K562 (cell line): ENCODE results near the gene MARS1. TPM values are rescaled to one million over a fixed set of nuclear protein-coding genes. Genes with fewer than 3 reads are reported as not detected.

Experiments used
- CREB3L1 ChIP-seq: fragments of 450-650 bp; IDR thresholded peaks from 2 replicates; pipeline ENCODE4 v1.6.1; 2014; ENCODE audit warnings: low read depth, mild to moderate bottlenecking, moderate library complexity, borderline replicate concordance
- JUNB ChIP-seq: fragments of 450-650 bp; formaldehyde crosslinking; conservative IDR thresholded peaks from 2 replicates; pipeline ENCODE4 v1.4.0; 2020; ENCODE audit warnings: mild to moderate bottlenecking
- MYNN ChIP-seq, 2 experiments: sonication (generic); formaldehyde crosslinking in 1 of 2; IDR thresholded peaks; 2 replicates each; pipeline versions ENCODE4 v1.5.0 to v1.6.1; 2016 to 2020; ENCODE audit warnings: antibody characterized with exemption in 1 of 2, missing genetic modification reagents in 1 of 2
- POLR3A ChIP-seq: IDR thresholded peaks from 2 replicates; pipeline ENCODE4 v1.6.1; 2011; ENCODE audit warnings: borderline replicate concordance, mild to moderate bottlenecking, moderate library complexity; ENCODE audit not compliant: insufficient read length, insufficient read depth; ENCODE audit errors: extremely low read depth
- TBL1XR1 ChIP-seq, 2 experiments: IDR thresholded peaks; 2 replicates each; pipeline ENCODE4 v1.6.1; 2012; ENCODE audit warnings: improper control_type of control experiment in 2 of 2, low read length in 2 of 2, mild to moderate bottlenecking in 1 of 2
- YBX1 ChIP-seq: fragments of 450-650 bp; IDR thresholded peaks from 2 replicates; pipeline ENCODE4 v1.7.1; 2016; ENCODE audit warnings: mild to moderate bottlenecking
- ZNF197 ChIP-seq: fragments of 200-800 bp; sonication (Bioruptor generic); IDR thresholded peaks from 2 replicates; pipeline ENCODE4 v1.6.1; 2016; ENCODE audit warnings: low read depth, missing genetic modification characterization, missing compliant biosample characterization
- ZNF407 ChIP-seq: fragments of 450-650 bp; IDR thresholded peaks from 2 replicates; pipeline ENCODE4 v1.6.1; 2016; ENCODE audit warnings: low read depth
- ZNF740 ChIP-seq, 3 experiments: fragments of 200-800 bp in 1 of 3; sonication (Bioruptor generic) in 1 of 3; sonication (generic) in 1 of 3; formaldehyde crosslinking in 1 of 3; IDR thresholded peaks; 2 replicates each; pipeline versions ENCODE4 v1.6.1 to v1.8.0; 2016 to 2022; ENCODE audit warnings: mild to moderate bottlenecking in 2 of 3, missing compliant biosample characterization in 2 of 3, missing genetic modification characterization in 2 of 3, missing genetic modification reagents in 1 of 3
- polyA plus RNA-seq, 8 experiments: library from polyadenylated mRNA; depleted of rRNA in 4 of 8; stranded (reverse) in 5 of 8; unstranded in 3 of 8; fragments of >200 nt; fragmentation: Nextera tagmentation in 2 of 8; fragmentation: Illumina TruSeq in 1 of 8; extraction: Ambion mirVana in 2 of 8; extraction: Trizol in 1 of 8; gene quantifications; 2 replicates each; pipeline versions ENCODE4 v1.2.1 to v1.2.3, GENCODE V29; 2011 to 2014; ENCODE audit warnings: inconsistent platforms in 1 of 8, missing spikeins in 1 of 8
- total RNA-seq, 7 experiments: library from RNA; depleted of rRNA in 6 of 7; stranded (reverse); fragments of >200 nt in 6 of 7; fragmentation: Illumina TruSeq in 2 of 7; extraction: Trizol in 2 of 7; gene quantifications; 2 replicates each; pipeline versions ENCODE4 v1.2.1 to v1.2.3, GENCODE V29; 2011 to 2021; ENCODE audit warnings: low replicate concordance in 1 of 7
- TF ChIP-seq, protein P1 (sequence below): sonication (generic); formaldehyde crosslinking; IDR thresholded peaks from 2 replicates; pipeline ENCODE4 v1.8.0; 2023; ENCODE audit warnings: mild to moderate bottlenecking, missing genetic modification reagents

The MARS1 gene
- total and polyA plus RNA-seq, 9 of the 15 experiments (the other 6 are each of a cell fraction or from before 2014, with no cell fraction given), result 117 to 382 (median 220) TPM

DNA sequence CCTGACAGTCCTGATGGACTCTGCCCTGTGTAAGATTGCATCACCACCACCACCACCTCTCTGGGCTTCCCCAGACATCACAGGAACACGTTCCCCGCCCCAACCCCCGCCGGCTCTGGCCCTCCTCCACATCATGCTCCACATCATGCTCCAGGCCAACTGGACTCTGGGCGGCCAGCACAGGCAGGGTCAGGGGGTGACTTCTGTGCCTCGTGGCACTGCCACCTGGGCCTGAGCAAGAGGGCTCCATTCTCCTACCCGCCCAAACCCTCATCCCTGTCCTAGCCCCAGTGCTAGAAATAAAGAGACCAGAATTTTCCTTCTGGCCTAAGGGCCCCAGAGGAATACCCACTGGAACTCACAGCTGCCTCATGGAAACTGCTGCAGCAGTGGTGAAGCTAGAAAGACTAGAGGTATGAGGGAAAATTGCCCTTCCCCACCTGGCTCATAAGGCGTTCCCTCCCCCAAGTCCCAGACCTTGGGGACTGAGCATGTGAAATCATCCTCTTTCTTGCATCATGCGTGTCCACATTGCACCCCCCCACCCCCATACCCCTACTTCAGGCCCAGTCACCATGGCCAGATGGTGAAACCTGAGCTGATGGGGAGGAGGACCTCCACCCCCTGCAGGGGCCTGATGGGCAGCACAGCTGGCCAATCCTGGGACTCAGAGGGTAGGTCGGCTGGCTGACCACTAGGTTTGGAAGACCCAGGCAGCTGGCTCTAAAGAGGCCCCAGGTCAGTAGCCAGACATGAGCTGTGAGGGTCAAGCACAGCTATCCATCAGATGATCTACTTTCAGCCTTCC is 33.1 kb upstream of the MARS1 start, which contains the start of gene INHBE (continued):
- TF ChIP-seq, protein P1, sequence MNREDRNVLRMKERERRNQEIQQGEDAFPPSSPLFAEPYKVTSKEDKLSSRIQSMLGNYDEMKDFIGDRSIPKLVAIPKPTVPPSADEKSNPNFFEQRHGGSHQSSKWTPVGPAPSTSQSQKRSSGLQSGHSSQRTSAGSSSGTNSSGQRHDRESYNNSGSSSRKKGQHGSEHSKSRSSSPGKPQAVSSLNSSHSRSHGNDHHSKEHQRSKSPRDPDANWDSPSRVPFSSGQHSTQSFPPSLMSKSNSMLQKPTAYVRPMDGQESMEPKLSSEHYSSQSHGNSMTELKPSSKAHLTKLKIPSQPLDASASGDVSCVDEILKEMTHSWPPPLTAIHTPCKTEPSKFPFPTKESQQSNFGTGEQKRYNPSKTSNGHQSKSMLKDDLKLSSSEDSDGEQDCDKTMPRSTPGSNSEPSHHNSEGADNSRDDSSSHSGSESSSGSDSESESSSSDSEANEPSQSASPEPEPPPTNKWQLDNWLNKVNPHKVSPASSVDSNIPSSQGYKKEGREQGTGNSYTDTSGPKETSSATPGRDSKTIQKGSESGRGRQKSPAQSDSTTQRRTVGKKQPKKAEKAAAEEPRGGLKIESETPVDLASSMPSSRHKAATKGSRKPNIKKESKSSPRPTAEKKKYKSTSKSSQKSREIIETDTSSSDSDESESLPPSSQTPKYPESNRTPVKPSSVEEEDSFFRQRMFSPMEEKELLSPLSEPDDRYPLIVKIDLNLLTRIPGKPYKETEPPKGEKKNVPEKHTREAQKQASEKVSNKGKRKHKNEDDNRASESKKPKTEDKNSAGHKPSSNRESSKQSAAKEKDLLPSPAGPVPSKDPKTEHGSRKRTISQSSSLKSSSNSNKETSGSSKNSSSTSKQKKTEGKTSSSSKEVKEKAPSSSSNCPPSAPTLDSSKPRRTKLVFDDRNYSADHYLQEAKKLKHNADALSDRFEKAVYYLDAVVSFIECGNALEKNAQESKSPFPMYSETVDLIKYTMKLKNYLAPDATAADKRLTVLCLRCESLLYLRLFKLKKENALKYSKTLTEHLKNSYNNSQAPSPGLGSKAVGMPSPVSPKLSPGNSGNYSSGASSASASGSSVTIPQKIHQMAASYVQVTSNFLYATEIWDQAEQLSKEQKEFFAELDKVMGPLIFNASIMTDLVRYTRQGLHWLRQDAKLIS (CRISPR knock-in tag), result peak; percentile 29; the same call in 1 of the 2 replicates
- TF ChIP-seq POLR3A (no peak), ZNF740 (CRISPR knock-in tag; IDR thresholded peaks at IDR 0.05) (peak; percentile 99), ZNF740 (tag; IDR thresholded peaks at IDR 0.05) (peak in 1 of 2 experiments; percentile 95; a peak in 3 of 4 replicates), TBL1XR1 (IDR thresholded peaks at IDR 0.05; ENCODE audit: low read length in 2 of 2) (peak in 1 of 2 experiments; percentile 59; a peak in 1 of 4 replicates), MYNN (IDR thresholded peaks at IDR 0.05) (0 out of 2 replicates have a peak, but pooled peaks have one; percentile 11), MYNN (CRISPR knock-in tag; IDR thresholded peaks at IDR 0.05) (no peak), ZNF407 (no peak), CREB3L1 (peak; percentile 81), ZNF197 (CRISPR knock-in tag) (peak; percentile 61; the same call in 1 of the 2 replicates), JUNB (CRISPR knock-in tag) (peak; percentile 64), YBX1 (no peak)
